GM18517 (cell line): Measurements from ENCODE around the gene GLCE.
"Not testable (repeated sequence)": the region's sequence is repeated elsewhere in the genome, so short reads cannot be mapped to it uniquely, and the experiment has no call there.

ENCODE experiments used
- ATAC-seq: cut with Tn5 transposase; IDR thresholded peaks from one replicate; pipeline ENCODE4 v1.9.1; 2021; ENCODE audit warnings: mild to moderate bottlenecking, moderate library complexity; ENCODE audit not compliant: unreplicated experiment

GLCE gene

GRCh38 chr15:69297642-69298353 is 137.4 kb downstream of the GLCE start:
- ATAC-seq = no peak

GRCh38 chr15:69298354-69298696 is 137.9 kb downstream of the GLCE start:
- ATAC-seq = no peak

GRCh38 chr15:69298697-69299441 is 138.4 kb downstream of the GLCE start, which contains the start of gene PAQR5:
Gene PAQR5, plus strand, starts transcription at chr15:69298912. Its CDS starts 61,169 bp downstream, at chr15:69360081.
- ATAC-seq = no peak

- ATAC-seq = no peak
Observed at GRCh38 chr15:69299451-69299886, 139.0 kb downstream of the GLCE start.

GRCh38 chr15:69299943-69300588 is 139.6 kb downstream of the GLCE start:
- no peak for ATAC-seq

GRCh38 chr15:69301101-69301500 is 140.7 kb downstream of the GLCE start:
- ATAC-seq = not testable (repeated sequence)

- not testable (repeated sequence) for ATAC-seq
Observed at GRCh38 chr15:69302087-69302486, 141.7 kb downstream of the GLCE start.

GRCh38 chr15:69302929-69303328 is 142.5 kb downstream of the GLCE start:
- ATAC-seq = no peak

- ATAC-seq = no peak
Observed at GRCh38 chr15:69303337-69304181, 143.1 kb downstream of the GLCE start.

GRCh38 chr15:69304182-69304545 is 143.7 kb downstream of the GLCE start:
- no peak for ATAC-seq

GRCh38 chr15:69305204-69305931 is 144.9 kb downstream of the GLCE start:
- no peak for ATAC-seq

GRCh38 chr15:69305933-69306568 is 145.6 kb downstream of the GLCE start:
- ATAC-seq = no peak

GRCh38 chr15:69307939-69308338 is 147.5 kb downstream of the GLCE start:
- ATAC-seq = no peak

- no peak for ATAC-seq
Observed at GRCh38 chr15:69308949-69309348, 148.5 kb downstream of the GLCE start.

- no peak for ATAC-seq
Observed at GRCh38 chr15:69311319-69311721, 150.9 kb downstream of the GLCE start.

GRCh38 chr15:69313432-69314000 is 153.1 kb downstream of the GLCE start:
- ATAC-seq = no peak

- ATAC-seq = no peak
Observed at GRCh38 chr15:69314131-69314530, 153.7 kb downstream of the GLCE start.

GRCh38 chr15:69314736-69315135 is 154.3 kb downstream of the GLCE start:
- ATAC-seq = no peak

GRCh38 chr15:69315402-69316110 is 155.1 kb downstream of the GLCE start:
- no peak for ATAC-seq
